Heart left ventricle (tissue), 13 donors: ENCODE results near the gene PRTG.

Experiments used
- CTCF ChIP-seq, 12 donors: fragments of 200-600 bp; sonication (generic) in 4 of 12; IDR thresholded peaks; one replicate each; pipeline versions ENCODE4 v1.5.0 to v1.8.0; 2018 to 2022; ENCODE audit warnings: antibody characterized with exemption in 12 of 12, mild to moderate bottlenecking in 5 of 12
- POLR2A ChIP-seq, 2 donors: fragments of 450-650 bp; IDR thresholded peaks; one replicate each; pipeline ENCODE4 v1.6.1; 2017; ENCODE audit warnings: antibody characterized with exemption in 2 of 2, mild to moderate bottlenecking in 2 of 2, moderate library complexity in 2 of 2
- donor health status: ischemic (EF 13 %, LVEDD 7.1; RV severe dilation, severe dysfunction).
- donor health status: DM: no; HTN: yes; CAD: no.
- donor health status: DM: no; HTN: no; CAD: no.
- donor health status: ischemic (EF 25% LVEDD 6.9; RV normal size, moderate dysfunction).
- donor health status: ischemic (EF 25% LVEDD 5.7; RV mildly dilated, moderate dysfunction).
- donor health status: ischemic (EF 35%, LVEDD 5.7; RV mildly dilated, moderate dysfunction).
- donor health status: nonischemic (EF 11% LVEDD 7.7; RV severe dilation, severe dysfunction).
- donor health status: DM: yes; HTN: yes; CAD: no.
- donor health status: PGD.
- donor health status: ischemic (EF 29% LVEDD 5.4; RV normal size, mild dysfunction).
- donor health status: nonischemic (EF 23%, LVEDD 6.1; RV moderate dilation, normal function).

GRCh38 chr15:55742498-55742926, 440 bp downstream of the PRTG start:
- no peak for TF ChIP-seq CTCF (IDR thresholded peaks at IDR 0.05)
- TF ChIP-seq POLR2A (IDR thresholded peaks at IDR 0.05), result no peak
